SU-DHL-6 (cell line): Measurements from ENCODE around the gene FLYWCH1.
"Not testable (repeated sequence)": the region's sequence is repeated elsewhere in the genome, so short reads cannot be mapped to it uniquely, and the experiment has no call there.

Experiments used
- EZH2phosphoT487 ChIP-seq: fragments of 200-600 bp; sonication (generic), shearing (Covaris generic); conservative IDR thresholded peaks from 2 replicates; pipeline ENCODE4 v1.6.1; 2018; ENCODE audit warnings: mild to moderate bottlenecking, antibody characterized with exemption, low read length, moderate library complexity, mixed read lengths
- TF ChIP-seq, protein P1 (sequence below): fragments of 200-600 bp; sonication (generic); IDR thresholded peaks from one replicate; pipeline ENCODE4 v1.5.1; 2017; ENCODE audit warnings: antibody characterized with exemption, mild to moderate bottlenecking, low read length, moderate library complexity; ENCODE audit not compliant: insufficient read depth, poor library complexity, severe bottlenecking

DNA sequence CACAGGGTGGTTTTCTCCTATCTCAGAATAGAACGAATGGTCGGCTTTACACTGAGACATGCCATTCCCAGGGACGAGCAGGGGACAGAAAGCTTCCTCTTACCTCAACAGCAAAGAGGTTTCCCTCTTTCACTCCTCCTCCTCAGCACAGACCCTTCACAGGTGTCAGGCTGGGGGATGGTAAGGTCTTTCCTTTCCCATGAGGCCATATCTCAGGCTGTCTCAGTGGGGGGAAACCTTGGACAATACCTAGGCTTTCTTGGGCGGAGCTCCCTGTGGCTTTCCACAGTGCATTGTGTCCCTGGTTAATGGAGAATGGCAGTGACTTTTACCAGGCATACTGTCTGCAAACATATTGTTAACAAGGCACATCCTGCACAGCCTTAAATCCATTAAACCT is 16.4 kb downstream of the FLYWCH1 start:
- TF ChIP-seq, protein P1, sequence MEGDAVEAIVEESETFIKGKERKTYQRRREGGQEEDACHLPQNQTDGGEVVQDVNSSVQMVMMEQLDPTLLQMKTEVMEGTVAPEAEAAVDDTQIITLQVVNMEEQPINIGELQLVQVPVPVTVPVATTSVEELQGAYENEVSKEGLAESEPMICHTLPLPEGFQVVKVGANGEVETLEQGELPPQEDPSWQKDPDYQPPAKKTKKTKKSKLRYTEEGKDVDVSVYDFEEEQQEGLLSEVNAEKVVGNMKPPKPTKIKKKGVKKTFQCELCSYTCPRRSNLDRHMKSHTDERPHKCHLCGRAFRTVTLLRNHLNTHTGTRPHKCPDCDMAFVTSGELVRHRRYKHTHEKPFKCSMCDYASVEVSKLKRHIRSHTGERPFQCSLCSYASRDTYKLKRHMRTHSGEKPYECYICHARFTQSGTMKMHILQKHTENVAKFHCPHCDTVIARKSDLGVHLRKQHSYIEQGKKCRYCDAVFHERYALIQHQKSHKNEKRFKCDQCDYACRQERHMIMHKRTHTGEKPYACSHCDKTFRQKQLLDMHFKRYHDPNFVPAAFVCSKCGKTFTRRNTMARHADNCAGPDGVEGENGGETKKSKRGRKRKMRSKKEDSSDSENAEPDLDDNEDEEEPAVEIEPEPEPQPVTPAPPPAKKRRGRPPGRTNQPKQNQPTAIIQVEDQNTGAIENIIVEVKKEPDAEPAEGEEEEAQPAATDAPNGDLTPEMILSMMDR: not testable (repeated sequence)
- TF ChIP-seq EZH2phosphoT487: not testable (repeated sequence)
